Activated CD8-positive, alpha-beta memory T cell treated with anti-CD3 and anti-CD28 coated beads for 36 hours (primary cell): ENCODE results near the gene BTBD18. TPM values are rescaled to one million over a fixed set of nuclear protein-coding genes. Genes with fewer than 3 reads are reported as not detected.
"Not testable (repeated sequence)": the region's sequence is repeated elsewhere in the genome, so short reads cannot be mapped to it uniquely, and the experiment has no call there.

Experiments
- CTCF ChIA-PET: fragments of 350-600 bp; sonication (Branson Sonifier 250); formaldehyde crosslinking; loops from one replicate; lab custom pipeline; 2021; ENCODE audit warnings: antibody characterized with exemption; lab: Charles Lee
- POLR2A ChIA-PET: fragments of 350-600 bp; sonication (Branson Sonifier 250); formaldehyde crosslinking; loops from one replicate; lab custom pipeline; 2021; ENCODE audit warnings: antibody characterized with exemption; lab: Charles Lee
- total RNA-seq, 2 experiments: library from RNA; stranded (reverse); gene quantifications; one replicate each; pipeline ENCODE4 v1.2.3, GENCODE V29; 2021

BTBD18 gene
- total RNA-seq, 2 experiments from 2014 or later = not detected

DNA sequence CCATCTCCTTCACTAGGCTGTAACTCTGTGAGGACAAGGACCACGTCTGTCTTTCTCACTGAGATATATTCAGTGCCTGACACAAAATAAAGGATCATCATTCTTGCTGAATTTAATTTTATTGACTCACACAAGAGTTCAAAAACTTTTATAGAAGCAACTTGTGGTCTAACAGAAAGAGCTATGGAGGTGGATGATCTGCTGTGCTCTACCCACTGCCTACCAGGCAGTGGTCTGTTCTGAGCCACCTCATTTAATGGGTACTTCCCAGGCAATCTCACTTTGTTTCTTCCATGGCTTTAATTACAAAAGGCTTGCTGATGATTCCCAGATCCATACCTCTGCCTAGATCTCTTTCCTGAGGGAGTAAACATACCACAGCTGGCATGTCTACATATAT, 4.7 kb downstream of the BTBD18 start:
- POLR2A ChIA-PET = interaction anchor here (0.6 to 0.7 kb wide), 2 partner anchors 10 to 774 kb away, joined by 4 to 11 read pairs; no protein-coding TSS in a partner anchor
- CTCF ChIA-PET = interaction anchor here (1.1 to 1.6 kb wide), 2 partner anchors 48 to 289 kb away, joined by 3 read pairs; no protein-coding TSS in a partner anchor

DNA sequence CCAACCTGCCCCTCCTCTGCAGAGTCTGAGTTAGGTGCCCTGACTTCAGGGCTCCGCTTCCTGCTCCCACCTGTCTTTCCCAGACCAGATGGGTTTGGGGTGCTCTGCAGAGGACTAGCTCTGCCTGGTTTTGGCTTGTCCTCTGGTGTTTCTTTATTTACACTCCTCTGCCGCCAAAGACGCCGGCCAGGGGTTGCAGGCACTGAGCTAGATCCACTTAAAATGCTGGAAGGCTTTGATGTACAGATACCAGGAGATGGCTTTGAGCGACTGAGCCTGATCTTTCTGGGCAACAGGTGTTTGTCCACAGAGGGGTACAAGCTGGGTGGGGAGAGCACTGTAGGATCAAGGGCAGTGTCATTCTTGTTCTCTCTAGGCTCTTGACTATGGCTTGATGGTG, 6.4 kb downstream of the BTBD18 start:
- POLR2A ChIA-PET = no interaction called here
- CTCF ChIA-PET = interaction anchor here (1.6 kb wide), 1 partner anchor 287 kb away, joined by 3 read pairs; no protein-coding TSS in a partner anchor

DNA sequence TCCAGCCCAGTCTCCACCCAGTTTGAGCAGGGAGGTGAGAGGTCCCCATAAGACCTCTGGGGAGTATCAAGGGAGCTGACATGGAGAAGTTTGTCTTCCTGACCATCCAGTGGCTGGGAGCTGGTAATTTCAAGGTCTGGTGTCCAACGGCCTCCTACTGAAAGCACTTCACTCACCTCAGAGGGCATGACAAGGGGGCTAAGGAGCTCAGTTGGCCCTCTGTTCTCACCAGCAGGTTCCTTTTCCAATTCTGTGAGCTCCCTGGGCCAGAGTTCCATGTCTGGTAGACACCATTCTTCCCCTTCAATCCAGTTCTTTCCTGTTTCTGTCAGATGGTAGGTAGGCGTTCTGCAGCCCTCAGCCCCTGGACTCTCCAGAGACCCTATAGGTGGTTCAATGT, 7.3 kb downstream of the BTBD18 start:
- CTCF ChIA-PET = interaction anchor here (0.8 kb wide), 1 partner anchor 8 kb away, joined by 3 read pairs; no protein-coding TSS in a partner anchor
- POLR2A ChIA-PET = interaction anchor here (0.5 to 1.1 kb wide), 2 partner anchors 16 to 32 kb away, joined by 3 read pairs; partner anchors contain the start of genes MED19 and TMX2

DNA sequence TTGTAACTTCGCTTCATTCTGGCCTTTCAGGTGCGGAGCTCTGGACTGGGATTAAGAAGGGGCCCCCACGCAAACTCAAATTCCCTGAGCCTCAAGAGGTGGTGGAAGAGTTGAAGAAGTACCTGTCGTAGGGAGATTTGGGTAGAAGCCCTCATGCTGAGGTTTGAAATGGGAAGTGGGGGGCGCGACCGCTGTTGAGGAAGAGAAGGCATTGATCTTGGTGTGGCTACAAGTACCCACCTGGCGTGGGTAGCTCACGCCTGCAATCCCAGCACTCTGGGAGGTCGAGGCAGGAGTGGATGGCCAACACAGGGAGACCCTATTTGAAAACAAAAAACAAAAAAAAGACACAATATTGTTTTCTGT, 9.5 kb downstream of the BTBD18 start:
- ChIA-PET CTCF (interaction anchor here (1.0 kb wide), 1 partner anchor 782 kb away, joined by 3 read pairs; no protein-coding TSS in a partner anchor), POLR2A (interaction anchor here (0.8 to 1.2 kb wide), 3 partner anchors 13 to 407 kb away, joined by 3 read pairs; partner anchors contain the start of genes MED19 and TMX2)

DNA sequence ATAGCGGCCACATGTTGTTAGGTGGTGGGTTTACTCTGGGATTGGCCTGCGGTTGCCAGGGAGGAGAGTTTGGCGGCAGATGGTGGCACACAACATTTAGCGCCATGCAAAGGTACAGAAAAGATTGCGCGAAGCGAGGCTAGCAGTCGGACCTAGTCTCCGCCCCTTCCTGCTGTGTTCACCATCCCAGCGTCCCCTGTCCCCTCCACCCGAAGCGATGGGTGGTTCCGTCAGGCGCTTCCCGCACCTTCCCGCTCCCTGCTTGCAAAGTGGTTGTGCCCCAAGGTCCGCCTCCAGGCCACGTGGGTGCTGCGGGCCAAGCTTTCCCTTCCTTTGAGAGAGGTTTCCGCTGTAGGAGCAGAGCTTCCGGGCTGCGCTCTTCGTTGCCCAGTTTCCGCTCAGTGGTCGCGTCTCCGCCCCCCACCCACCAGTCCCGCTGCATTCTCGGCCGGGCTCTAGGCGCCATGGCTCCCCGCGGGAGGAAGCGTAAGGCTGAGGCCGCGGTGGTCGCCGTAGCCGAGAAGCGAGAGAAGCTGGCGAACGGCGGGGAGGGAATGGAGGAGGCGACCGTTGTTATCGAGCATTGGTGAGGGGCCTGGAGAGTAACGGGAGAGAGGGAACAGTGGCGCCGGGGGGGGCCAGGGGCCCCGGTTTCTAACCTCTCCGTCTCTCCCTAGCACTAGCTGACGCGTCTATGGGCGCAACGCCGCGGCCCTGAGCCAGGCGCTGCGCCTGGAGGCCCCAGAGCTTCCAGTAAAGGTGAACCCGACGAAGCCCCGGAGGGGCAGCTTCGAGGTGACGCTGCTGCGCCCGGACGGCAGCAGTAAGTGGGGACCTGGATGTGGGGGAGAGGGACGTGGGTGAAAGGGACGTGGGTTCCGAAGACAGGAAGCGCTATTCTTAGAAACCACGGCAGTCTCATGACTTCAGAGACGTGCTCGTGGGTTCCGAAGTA, 10.2 kb downstream of the BTBD18 start, which contains the start of gene SELENOH:
Gene SELENOH (plus strand): TSS at position 360 of the 955 bp plus-strand sequence. CDS start 105 bp downstream, at position 465.
- POLR2A ChIA-PET = interaction anchor here (0.7 to 1.2 kb wide), 9 partner anchors 10 to 786 kb away, joined by 3 to 4 read pairs (median 3); partner anchors contain the start of genes MED19, TMX2 and ZDHHC5
- CTCF ChIA-PET = interaction anchor here (1.0 kb wide), 2 partner anchors 59 to 783 kb away, joined by 3 to 5 read pairs; no protein-coding TSS in a partner anchor

DNA sequence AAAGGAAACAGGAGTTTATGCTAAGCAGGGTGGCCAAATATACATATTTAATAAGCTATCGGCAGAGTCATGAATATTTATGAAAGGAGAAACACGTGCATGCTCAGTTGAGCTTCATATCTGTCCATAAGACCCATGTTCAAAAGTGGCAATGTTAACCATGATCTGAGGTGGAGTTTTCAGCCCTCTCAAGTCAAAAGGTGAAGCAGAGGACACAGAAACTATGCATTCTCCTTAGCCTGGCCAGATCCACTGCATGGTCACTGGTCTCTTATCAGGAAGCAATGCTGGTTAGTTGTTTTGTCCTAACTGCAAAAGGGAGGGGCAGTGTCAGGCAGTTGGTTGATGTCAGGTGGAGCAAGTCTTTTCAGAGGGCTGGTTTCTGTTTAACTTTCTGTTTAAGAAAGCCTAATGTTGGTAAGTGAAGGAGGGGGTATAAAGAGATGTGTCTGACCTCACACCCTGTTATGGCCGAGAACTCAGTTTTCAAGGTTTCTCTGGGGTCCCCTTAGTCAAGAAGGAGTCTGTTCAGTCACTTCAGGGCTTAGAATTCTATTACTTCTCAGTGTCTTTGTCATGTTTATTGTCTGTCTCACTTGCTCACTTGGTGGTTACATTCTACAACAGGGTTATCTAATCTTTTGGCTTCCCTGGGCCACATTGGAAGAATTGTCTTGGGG, 15.9 kb downstream of the BTBD18 start:
- ChIA-PET CTCF (no interaction called here), POLR2A (no interaction called here)

DNA sequence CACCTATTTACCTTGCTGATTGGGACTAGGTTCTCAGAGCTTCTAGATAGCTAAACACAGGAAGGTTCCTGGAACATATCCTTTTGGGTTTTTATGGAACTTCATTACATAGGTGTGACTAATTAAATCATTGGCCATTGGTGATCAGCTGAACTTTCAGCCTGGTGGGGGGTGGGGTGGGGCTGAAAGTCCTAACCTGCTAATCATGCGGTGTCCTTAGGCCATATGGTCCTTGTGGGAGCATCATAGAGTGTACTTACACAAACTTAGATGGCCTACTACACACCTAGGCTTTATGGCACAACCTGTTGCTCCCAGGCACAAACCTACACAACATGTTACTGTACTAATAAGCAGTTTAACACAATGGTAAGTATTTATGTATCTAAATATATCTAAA, 19.0 kb downstream of the BTBD18 start:
- POLR2A ChIA-PET = interaction anchor here (0.7 kb wide), 1 partner anchor 390 kb away, joined by 8 read pairs; no protein-coding TSS in a partner anchor
- CTCF ChIA-PET = no interaction called here

DNA sequence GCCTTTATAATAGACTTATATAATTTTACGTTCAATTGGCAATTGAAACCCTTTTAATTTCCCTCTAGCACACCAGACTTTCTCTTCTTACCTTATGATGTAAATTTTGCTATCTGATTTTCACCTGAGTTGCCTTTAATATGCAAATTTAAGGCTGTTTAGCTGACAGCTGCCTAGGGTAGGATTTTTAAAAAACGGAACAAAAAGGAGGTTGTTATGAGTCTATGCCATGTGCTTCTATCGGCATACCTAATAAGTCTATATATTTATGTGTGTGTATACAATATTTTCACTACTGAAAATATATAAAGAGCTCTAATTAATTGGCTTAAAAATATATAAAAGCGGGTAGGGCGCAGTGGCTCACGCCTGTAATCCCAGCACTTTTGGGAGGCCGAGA, 22.1 kb downstream of the BTBD18 start:
- CTCF ChIA-PET = no interaction called here
- POLR2A ChIA-PET = no interaction called here

DNA sequence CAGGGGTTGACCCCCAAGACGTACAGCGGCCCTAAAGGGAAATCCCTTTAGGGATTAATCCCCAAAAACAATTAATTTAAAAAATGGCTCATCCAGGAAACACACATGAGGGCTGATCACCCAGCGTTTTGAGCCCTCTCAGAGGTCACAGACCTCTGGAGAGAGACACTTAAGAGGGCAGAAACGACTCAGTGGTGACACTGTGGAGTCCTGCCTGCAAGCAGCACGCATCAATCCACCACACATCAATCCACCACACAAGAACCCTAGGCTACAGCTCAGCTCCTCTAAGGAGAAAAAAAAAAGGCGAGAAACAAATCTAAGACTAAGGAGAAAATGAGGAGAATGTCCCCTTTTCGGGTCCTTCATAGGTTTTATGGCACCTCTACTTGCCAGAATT, 22.8 kb downstream of the BTBD18 start:
- POLR2A ChIA-PET = no interaction called here
- CTCF ChIA-PET = no interaction called here

DNA sequence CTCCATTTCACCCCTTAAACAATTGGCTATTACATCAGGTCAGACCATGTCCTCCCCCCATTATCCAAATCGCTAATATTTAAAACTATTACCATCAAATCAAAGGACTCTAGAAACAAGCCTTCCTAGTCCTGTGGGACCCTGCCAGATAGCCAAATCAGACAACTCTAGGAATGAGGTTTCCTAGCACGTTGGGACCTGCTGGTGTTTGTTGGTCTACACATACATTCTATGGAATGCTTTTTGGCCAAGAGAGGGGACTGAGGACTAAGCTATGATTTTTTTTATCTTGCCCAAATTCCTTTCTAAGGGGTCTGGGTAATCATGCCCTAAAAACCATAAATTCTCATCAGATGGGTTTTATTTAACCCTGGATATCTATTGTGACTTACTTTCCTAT, 24.4 kb downstream of the BTBD18 start:
- ChIA-PET CTCF (no interaction called here), POLR2A (no interaction called here)

DNA sequence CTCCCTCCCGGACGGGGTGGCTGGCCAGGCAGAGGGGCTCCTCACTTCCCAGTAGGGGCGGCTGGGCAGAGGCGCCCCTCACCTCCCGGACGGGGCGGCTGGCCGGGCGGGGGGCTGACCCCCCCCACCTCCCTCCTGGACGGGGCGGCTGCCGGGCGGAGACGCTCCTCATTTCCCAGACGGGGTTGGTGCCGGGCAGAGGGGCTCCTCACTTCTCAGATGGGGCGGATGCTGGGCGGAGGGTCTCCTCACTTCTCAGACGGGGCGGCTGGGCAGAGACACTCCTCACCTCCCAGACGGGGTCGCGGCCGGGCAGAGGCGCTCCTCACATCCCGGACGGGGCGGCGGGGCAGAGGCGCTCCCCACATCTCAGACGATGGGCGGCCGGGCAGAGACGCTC, 34.9 kb downstream of the BTBD18 start:
- POLR2A ChIA-PET, CTCF ChIA-PET: not testable (repeated sequence)

DNA sequence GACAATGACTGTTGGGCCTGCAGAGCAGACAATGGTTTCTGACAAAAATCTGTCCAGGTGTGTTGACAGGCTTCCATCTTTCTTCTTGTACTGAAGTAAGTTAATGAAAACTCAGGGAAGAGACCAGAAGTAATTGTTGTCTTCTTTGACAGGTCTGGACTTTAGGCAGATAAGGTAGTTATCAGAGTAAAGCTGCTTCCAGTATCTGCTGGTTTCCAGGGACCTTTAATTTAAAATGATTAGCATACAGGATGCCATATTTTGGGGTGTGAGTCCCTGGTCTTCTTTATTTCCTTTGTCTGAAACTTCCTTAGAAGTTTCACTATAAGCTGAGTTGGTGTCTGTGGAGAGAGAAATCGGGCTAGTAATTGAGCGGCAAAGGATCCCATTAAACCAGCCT, 37.8 kb downstream of the BTBD18 start:
- CTCF ChIA-PET = no interaction called here
- POLR2A ChIA-PET = no interaction called here

DNA sequence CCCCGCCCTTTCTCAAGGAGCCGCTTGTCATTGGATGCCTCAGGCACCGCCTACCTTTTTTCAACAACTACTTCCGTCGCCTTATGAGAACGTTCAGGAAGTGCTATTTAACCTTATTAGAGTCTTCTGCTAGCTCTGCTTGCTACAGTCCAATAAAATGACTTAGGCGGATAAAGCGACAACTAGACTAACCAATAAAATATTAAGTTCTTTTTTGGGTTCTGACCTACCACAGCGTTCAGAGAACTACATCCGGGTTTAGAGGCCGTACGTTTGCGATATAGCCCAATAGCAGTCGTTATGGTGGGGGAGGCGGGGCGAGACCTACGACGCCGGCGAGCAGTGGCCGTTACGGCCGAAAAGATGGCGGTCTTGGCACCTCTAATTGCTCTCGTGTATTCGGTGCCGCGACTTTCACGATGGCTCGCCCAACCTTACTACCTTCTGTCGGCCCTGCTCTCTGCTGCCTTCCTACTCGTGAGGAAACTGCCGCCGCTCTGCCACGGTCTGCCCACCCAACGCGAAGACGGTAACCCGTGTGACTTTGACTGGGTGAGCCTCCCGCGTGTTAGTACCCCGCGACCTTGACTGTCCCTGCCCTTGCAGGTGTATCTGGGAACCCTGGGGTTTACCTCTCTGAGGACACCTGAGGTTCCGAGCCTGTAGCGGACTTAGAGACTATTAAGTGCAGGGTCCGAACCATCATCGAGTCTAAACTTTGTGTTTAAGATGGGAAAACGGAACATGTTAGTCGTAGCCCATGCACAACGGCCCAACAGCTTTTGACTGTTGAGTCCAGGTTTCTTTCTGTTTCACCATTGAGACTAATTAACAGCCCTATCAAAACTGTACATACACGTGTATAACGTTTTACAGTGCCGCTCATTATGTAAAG, 39.1 kb downstream of the BTBD18 start, which contains the start of gene TMX2:
Gene TMX2 (plus strand): TSS at position 338 of the 895 bp plus-strand sequence. CDS start 26 bp downstream, at position 364.
- ChIA-PET CTCF (interaction anchor here (0.9 to 1.0 kb wide), 2 partner anchors 71 to 145 kb away, joined by 3 to 4 read pairs; partner anchors contain the start of gene UBE2L6), POLR2A (interaction anchor here (0.7 to 1.1 kb wide), 3 partner anchors 27 to 32 kb away, joined by 3 to 6 read pairs (median 3); no protein-coding TSS in a partner anchor)

DNA sequence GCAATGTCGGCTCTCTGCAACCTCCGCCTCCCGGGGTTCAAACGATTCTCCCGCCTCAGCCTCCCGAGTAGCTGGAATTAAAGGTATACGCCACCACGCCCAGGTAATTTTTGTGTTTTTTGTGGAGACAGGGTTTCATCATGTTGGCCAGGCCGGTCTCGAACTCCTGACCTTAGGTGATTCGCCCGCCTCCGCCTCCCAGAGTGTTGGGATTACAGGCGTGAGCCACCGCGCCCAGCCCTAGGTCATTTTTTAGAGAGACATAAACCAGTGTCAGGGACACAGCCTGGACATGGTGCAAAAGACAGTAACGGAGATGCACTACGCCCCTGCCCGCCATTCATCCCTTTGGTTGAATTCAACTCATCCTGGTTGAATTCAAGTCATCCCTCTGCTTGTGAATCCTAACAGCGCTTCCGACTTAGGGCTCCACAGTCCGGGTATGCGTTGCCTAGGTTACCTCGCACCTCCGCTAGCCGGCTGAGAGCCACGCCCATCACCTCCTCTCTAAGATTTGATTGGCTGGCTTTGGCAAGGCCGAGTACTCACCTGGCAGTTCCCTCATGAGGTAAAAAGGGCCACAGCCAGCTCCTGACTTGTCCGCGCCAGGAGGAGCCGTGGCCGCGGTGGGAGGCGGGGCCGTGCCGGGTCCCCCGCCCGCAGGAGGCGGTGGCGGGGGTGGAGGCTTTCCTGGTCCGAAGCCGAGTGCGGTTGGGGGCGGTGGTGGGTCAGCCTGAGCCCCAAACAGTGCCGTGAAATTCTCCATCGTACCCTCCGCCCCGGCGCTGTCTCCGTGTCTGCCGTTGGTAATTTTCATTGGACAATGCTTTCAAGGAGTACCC, 40.0 kb downstream of the BTBD18 start, which contains the start of gene MED19:
Gene MED19 (minus strand): TSS at position 802 of the 842 bp plus-strand sequence. CDS start 36 bp downstream, at position 766.
- POLR2A ChIA-PET = interaction anchor here (0.7 to 1.1 kb wide), 4 partner anchors 26 to 60 kb away, joined by 3 to 6 read pairs (median 4); no protein-coding TSS in a partner anchor
- CTCF ChIA-PET = interaction anchor here (0.9 to 1.0 kb wide), 2 partner anchors 70 to 144 kb away, joined by 3 to 4 read pairs; partner anchors contain the start of gene UBE2L6

DNA sequence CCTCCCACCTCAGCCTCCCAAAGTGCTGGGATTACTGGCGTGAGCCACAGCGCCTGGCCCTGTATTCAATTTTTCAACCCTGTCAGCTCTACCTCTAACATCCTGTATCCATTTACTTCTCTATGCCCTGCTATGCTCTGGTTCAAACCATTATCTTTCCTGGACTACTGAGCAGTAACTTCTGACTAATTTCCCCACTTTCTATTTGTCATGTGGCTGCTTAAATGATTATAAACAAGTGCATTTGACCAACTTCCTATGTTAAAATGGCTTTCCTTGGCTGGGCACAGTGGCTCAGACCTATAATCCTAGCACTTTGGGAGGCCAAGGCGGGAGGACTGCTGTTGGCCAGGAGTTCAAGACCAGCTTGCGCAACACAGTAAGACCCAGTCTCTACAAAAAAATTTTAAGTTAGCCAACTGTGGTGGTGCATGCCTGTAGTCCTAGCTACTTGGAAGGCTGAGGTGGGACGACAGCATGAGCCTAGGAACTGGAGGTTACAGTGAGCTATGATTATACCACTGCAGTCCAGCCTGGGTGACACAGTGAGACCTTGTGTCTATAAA, 41.7 kb downstream of the BTBD18 start:
- ChIA-PET CTCF (interaction anchor here (0.6 to 1.2 kb wide), 4 partner anchors 12 to 142 kb away, joined by 3 to 5 read pairs (median 3); partner anchors contain the start of gene UBE2L6), POLR2A (interaction anchor here (0.6 kb wide), 1 partner anchor 45 kb away, joined by 6 read pairs; no protein-coding TSS in a partner anchor)

DNA sequence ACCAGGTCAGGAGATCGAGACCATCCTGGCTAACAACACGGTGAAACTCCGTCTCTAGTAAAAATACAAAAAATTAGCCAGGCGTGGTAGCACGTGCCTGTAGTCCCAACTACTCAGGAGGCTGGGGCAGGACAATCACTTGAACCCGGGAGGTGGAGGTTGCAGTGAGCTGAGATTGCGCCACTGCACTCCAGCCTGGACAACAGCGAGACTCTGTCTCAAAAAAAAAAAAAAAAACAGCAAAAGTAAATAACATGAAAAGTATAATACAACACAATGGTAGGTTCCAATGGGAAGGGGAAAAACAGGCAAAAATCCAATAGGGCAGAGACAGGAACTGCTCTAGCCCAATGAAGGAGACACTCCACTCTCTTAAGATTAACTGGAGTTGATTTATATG, 46.2 kb downstream of the BTBD18 start:
- ChIA-PET CTCF (interaction anchor here (1.3 kb wide), 1 partner anchor 12 kb away, joined by 3 read pairs; no protein-coding TSS in a partner anchor), POLR2A (interaction anchor here (0.7 kb wide), 1 partner anchor 12 kb away, joined by 5 read pairs; no protein-coding TSS in a partner anchor)
